ENCODE measurements around the gene ID4. TPM values are rescaled to one million over a fixed set of nuclear protein-coding genes. Genes with fewer than 3 reads are reported as not detected.
A peak's percentile ranks its signal among the peaks of the same experiment; 100 is the strongest.

Gene ID4
- total RNA-seq, 2 donors from 2014 or later, result 2.4 to 5.3 TPM

GRCh38 chr6:19860235-19860877, 23.2 kb downstream of the ID4 start:
- Histone ChIP-seq H3K4me3 (no peak overlapping the region), H3K4me1 (no peaks in the 10 kb centered on the region), H3K27me3 (no peaks in the 10 kb centered on the region), H3K27ac (no peak overlapping the region), H3K9ac (ENCODE audit: low read depth in 2 of 2, low read length in 2 of 2) (no peak overlapping the region), H3K9me3 (no peaks in the 10 kb centered on the region), H3K36me3 (no peaks in the 10 kb centered on the region)
- intact Hi-C loops (cut with DNase I), result no loop called here
- DNase-seq, result peak; percentile 54
- no peak for TF ChIP-seq CTCF (IDR thresholded peaks at IDR 0.05)

- no peaks in the 10 kb centered on the region for H3K36me3 ChIP-seq
- no peak overlapping the region for H3K27ac ChIP-seq
- no peaks in the 10 kb centered on the region for H3K27me3 ChIP-seq
- H3K4me1 ChIP-seq, result no peaks in the 10 kb centered on the region
- no peaks in the 10 kb centered on the region for H3K9me3 ChIP-seq
- H3K4me3 ChIP-seq, result no peak overlapping the region
- no peak for DNase-seq
- no peak for TF ChIP-seq CTCF (IDR thresholded peaks at IDR 0.05)
- intact Hi-C loops (cut with DNase I), result no loop called here
- H3K9ac ChIP-seq (ENCODE audit: low read depth in 2 of 2, low read length in 2 of 2), result no peak overlapping the region
Measured at GRCh38 chr6:19864285-19864684, 27.1 kb downstream of the ID4 start.

- H3K9ac ChIP-seq (ENCODE audit: low read depth in 2 of 2, low read length in 2 of 2), result no peak overlapping the region
- H3K27ac ChIP-seq, result no peak overlapping the region
- no peaks in the 10 kb centered on the region for H3K36me3 ChIP-seq
- H3K27me3 ChIP-seq, result no peaks in the 10 kb centered on the region
- no peaks in the 10 kb centered on the region for H3K9me3 ChIP-seq
- TF ChIP-seq CTCF (IDR thresholded peaks at IDR 0.05), result no peak
- H3K4me1 ChIP-seq, result no peaks in the 10 kb centered on the region
- DNase-seq, result no peak
- intact Hi-C loops (cut with DNase I), result no loop called here
- H3K4me3 ChIP-seq, result no peak overlapping the region
Measured at GRCh38 chr6:19865178-19865577, 28.0 kb downstream of the ID4 start.

- Histone ChIP-seq H3K4me3 (no peak overlapping the region), H3K27ac (no peak overlapping the region), H3K36me3 (no peaks in the 10 kb centered on the region), H3K4me1 (no peaks in the 10 kb centered on the region), H3K9ac (ENCODE audit: low read depth in 2 of 2, low read length in 2 of 2) (no peak overlapping the region), H3K9me3 (no peaks in the 10 kb centered on the region), H3K27me3 (no peaks in the 10 kb centered on the region)
- intact Hi-C loops (cut with DNase I), result no loop called here
- TF ChIP-seq CTCF (IDR thresholded peaks at IDR 0.05), result no peak
- DNase-seq, result no peak
Measured at GRCh38 chr6:19866173-19866984, 29.2 kb downstream of the ID4 start.

GRCh38 chr6:19866985-19867627, 29.9 kb downstream of the ID4 start:
- Histone ChIP-seq H3K27me3 (no peaks in the 10 kb centered on the region), H3K9me3 (no peaks in the 10 kb centered on the region), H3K36me3 (no peaks in the 10 kb centered on the region), H3K27ac (no peak overlapping the region), H3K4me3 (no peak overlapping the region), H3K9ac (ENCODE audit: low read depth in 2 of 2, low read length in 2 of 2) (no peak overlapping the region), H3K4me1 (no peaks in the 10 kb centered on the region)
- DNase-seq, result no peak
- TF ChIP-seq CTCF (IDR thresholded peaks at IDR 0.05), result no peak
- intact Hi-C loops (cut with DNase I), result no loop called here

All from colonic mucosa (tissue), 4 donors.